NT2/D1 (cell line): ENCODE results near the gene UBE2O.

ENCODE experiments used
- SUZ12 ChIP-seq: IDR thresholded peaks from 2 replicates; pipeline ENCODE4 v1.6.1; 2011; ENCODE audit not compliant: insufficient read length, insufficient read depth; ENCODE audit errors: extremely low read depth
- YY1 ChIP-seq: IDR thresholded peaks from 2 replicates; pipeline ENCODE4 v1.6.1; 2011; ENCODE audit not compliant: insufficient read length, insufficient read depth
- ZNF274 ChIP-seq: IDR thresholded peaks from 2 replicates; pipeline ENCODE4 v1.6.1; 2011; ENCODE audit warnings: mild to moderate bottlenecking, low read depth, low read length

DNA sequence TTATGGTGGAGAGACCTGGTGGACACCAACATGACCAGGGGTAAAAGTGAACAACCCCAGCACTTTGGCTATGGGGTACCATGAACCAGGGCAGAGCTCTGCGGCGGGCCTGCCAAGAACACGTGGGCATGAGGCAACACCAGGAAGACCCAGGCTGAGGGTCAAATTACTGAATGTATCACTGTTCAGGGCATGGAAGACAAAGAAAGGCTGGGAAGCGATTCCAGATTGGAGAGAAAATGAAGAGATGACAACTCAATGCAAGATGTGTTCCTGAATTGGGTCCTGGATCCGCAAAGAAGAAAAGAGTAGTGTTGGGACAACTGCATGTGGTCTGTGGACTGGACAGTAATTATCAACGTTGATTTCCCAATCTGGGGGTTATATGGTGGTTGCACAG, 48.7 kb downstream of the UBE2O start:
- no peak for TF ChIP-seq ZNF274
- no peak for TF ChIP-seq SUZ12
- TF ChIP-seq YY1: no peak
